Measurements from ENCODE around the gene PRM1. TPM values are rescaled to one million over a fixed set of nuclear protein-coding genes. Genes with fewer than 3 reads are reported as not detected.

PRM1 gene
- total and polyA plus RNA-seq, 2 of the 8 experiments (the other 6 are each of a cell fraction or from before 2014, with no cell fraction given), result 0.54 to 0.82 TPM

DNA sequence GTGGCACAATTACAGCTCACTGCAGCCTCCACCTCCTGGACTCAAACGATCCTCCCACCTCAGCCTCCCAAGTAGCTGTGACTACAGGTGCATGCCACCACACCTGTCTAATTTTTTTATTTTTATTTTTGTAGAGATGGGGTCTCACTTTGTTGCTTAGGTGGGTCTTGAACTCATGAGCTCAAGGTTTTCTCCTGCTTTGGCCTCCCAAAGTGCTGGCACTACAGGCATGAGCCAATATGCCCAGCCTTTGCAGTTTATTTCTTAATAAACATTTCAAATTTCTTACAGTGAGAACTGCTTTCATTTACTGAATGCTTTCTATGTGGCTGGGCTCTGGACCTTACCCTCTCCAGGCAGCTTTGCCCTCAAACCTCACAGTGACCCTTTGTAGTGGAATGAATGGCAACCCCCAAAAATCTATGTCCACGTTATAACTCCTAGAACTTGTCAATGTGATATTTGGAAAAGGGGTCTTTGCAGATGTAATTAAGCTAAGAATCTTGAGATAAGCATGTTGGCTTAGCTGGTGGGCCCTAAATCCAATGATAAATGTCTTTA is 10.4 kb downstream of the PRM1 start (continued):
- no peak for TF ChIP-seq POLR2AphosphoS5 (IDR thresholded peaks at IDR 0.05; ENCODE audit: low read depth, low read length)
- TF ChIP-seq, protein P1, sequence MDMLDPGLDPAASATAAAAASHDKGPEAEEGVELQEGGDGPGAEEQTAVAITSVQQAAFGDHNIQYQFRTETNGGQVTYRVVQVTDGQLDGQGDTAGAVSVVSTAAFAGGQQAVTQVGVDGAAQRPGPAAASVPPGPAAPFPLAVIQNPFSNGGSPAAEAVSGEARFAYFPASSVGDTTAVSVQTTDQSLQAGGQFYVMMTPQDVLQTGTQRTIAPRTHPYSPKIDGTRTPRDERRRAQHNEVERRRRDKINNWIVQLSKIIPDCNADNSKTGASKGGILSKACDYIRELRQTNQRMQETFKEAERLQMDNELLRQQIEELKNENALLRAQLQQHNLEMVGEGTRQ (IDR thresholded peaks at IDR 0.05; ENCODE audit: low read length), result no peak
- TF ChIP-seq, protein P2, sequence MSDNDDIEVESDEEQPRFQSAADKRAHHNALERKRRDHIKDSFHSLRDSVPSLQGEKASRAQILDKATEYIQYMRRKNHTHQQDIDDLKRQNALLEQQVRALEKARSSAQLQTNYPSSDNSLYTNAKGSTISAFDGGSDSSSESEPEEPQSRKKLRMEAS (IDR thresholded peaks at IDR 0.05), result no peak
- no peak for TF ChIP-seq RFX5 (IDR thresholded peaks at IDR 0.05; ENCODE audit: borderline replicate concordance, low read depth, low read length)

All from H1 (cell line).